A673 (cell line): ENCODE results near the gene LKAAEAR1.
A peak's percentile ranks its signal among the peaks of the same experiment; 100 is the strongest.

Experiments
- CTCF ChIP-seq: fragments of 300-800, 200-600 bp; sonication (generic); conservative IDR thresholded peaks from 2 replicates; pipeline ENCODE4 v1.5.1; 2017; ENCODE audit warnings: low read depth, mild to moderate bottlenecking, antibody characterized with exemption, low read length, moderate library complexity, mixed read lengths
- EZH2 ChIP-seq: fragments of 200-600 bp; sonication (generic); IDR thresholded peaks from 2 replicates; pipeline ENCODE4 v1.6.1; 2017; ENCODE audit warnings: borderline replicate concordance, low read depth, mild to moderate bottlenecking, mixed read lengths, antibody characterized with exemption, low read length; ENCODE audit not compliant: poor library complexity, severe bottlenecking

- TF ChIP-seq CTCF, result peak; percentile 63
- TF ChIP-seq EZH2, result no peak
Measured at GRCh38 chr20:64069614-64070243, 14.5 kb downstream of the LKAAEAR1 start.
